Ishikawa (cell line): Measurements from ENCODE around the gene ZNF564.

ENCODE experiments used
- CEBPB ChIP-seq: IDR thresholded peaks from 2 replicates; pipeline ENCODE4 v1.6.1; 2012
- CREB1 ChIP-seq: IDR thresholded peaks from 2 replicates; pipeline ENCODE4 v1.6.1; 2012; ENCODE audit warnings: low read depth
- EGR1 ChIP-seq: IDR thresholded peaks from 2 replicates; pipeline ENCODE4 v1.6.1; 2012
- EP300 ChIP-seq: IDR thresholded peaks from 2 replicates; pipeline ENCODE4 v1.6.1; 2012; ENCODE audit warnings: borderline replicate concordance
- FOXM1 ChIP-seq: IDR thresholded peaks from 2 replicates; pipeline ENCODE4 v1.6.1; 2012; ENCODE audit warnings: low read depth, borderline replicate concordance
- NFIC ChIP-seq: IDR thresholded peaks from 2 replicates; pipeline ENCODE4 v1.6.1; 2012
- RAD21 ChIP-seq: IDR thresholded peaks from 2 replicates; pipeline ENCODE4 v1.6.1; 2012; ENCODE audit warnings: low read depth
- REST ChIP-seq: IDR thresholded peaks from 2 replicates; pipeline ENCODE4 v1.6.1; 2012; ENCODE audit warnings: low read depth, mild to moderate bottlenecking
- TAF1 ChIP-seq: IDR thresholded peaks from 2 replicates; pipeline ENCODE4 v1.6.1; 2012; ENCODE audit warnings: low read depth, mild to moderate bottlenecking
- TCF12 ChIP-seq: IDR thresholded peaks from 2 replicates; pipeline ENCODE4 v1.6.1; 2012; ENCODE audit warnings: low read depth
- TEAD4 ChIP-seq: IDR thresholded peaks from 2 replicates; pipeline ENCODE4 v1.6.1; 2012
- USF1 ChIP-seq: IDR thresholded peaks from 2 replicates; pipeline ENCODE4 v1.6.1; 2012
- YY1 ChIP-seq: IDR thresholded peaks from 2 replicates; pipeline ENCODE4 v1.6.1; 2012; ENCODE audit warnings: low read depth
- ZBTB7A ChIP-seq: IDR thresholded peaks from 2 replicates; pipeline ENCODE4 v1.6.1; 2012; ENCODE audit warnings: low read depth
- TF ChIP-seq, protein P1 (sequence below): IDR thresholded peaks from 2 replicates; pipeline ENCODE4 v1.6.1; 2012

ZNF564 gene

GRCh38 chr19:12526542-12526941 is 24.7 kb downstream of the ZNF564 start:
- TF ChIP-seq FOXM1 (no peak), TAF1 (no peak), CEBPB (no peak), REST (no peak), ZBTB7A (no peak), RAD21 (no peak), NFIC (no peak), EP300 (no peak), EGR1 (no peak), TCF12 (no peak), YY1 (no peak), TEAD4 (no peak), CREB1 (no peak)
- TF ChIP-seq, protein P1, sequence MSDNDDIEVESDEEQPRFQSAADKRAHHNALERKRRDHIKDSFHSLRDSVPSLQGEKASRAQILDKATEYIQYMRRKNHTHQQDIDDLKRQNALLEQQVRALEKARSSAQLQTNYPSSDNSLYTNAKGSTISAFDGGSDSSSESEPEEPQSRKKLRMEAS: no peak

DNA sequence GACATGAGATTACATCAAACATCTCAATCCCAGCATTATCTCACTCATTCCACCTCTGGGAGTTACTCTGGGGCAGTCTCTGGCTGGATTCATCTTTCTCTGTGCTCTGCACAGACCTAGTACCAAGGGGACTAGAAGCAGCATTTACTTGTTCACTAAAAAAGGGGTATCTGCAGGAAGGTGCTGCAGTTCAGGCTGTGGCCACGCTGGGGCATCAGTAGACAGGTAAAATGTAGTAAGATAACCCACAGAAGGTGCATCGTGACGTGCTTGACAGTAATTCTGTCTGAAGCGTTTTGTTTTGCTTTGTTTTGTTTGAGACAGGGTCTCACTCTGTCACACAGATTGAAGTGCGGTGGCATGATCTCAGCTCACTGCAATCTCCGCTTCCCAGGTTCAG is 29.3 kb downstream of the ZNF564 start:
- TF ChIP-seq FOXM1: no peak
- no peak for TF ChIP-seq CREB1
- no peak for TF ChIP-seq YY1
- TF ChIP-seq REST: no peak
- TF ChIP-seq TEAD4: no peak
- TF ChIP-seq, protein P1: no peak
- TF ChIP-seq TAF1: no peak
- TF ChIP-seq USF1: no peak
- no peak for TF ChIP-seq ZBTB7A
- no peak for TF ChIP-seq RAD21
- no peak for TF ChIP-seq EGR1
- no peak for TF ChIP-seq NFIC
- no peak for TF ChIP-seq EP300
- no peak for TF ChIP-seq TCF12
- no peak for TF ChIP-seq CEBPB

GRCh38 chr19:12513531-12514061 is 37.7 kb downstream of the ZNF564 start:
- TF ChIP-seq TAF1 (no peak), ZBTB7A (no peak), NFIC (no peak), CEBPB (no peak), TEAD4 (no peak), USF1 (no peak), EP300 (no peak), EGR1 (no peak), RAD21 (no peak), REST (no peak), FOXM1 (no peak), CREB1 (no peak), TCF12 (no peak), YY1 (no peak)
- TF ChIP-seq, protein P1: no peak

GRCh38 chr19:12497032-12497431 is 54.2 kb downstream of the ZNF564 start:
- TF ChIP-seq ZBTB7A: no peak
- no peak for TF ChIP-seq CEBPB
- no peak for TF ChIP-seq CREB1
- TF ChIP-seq TCF12: no peak

GRCh38 chr19:12496480-12496879 is 54.8 kb downstream of the ZNF564 start:
- TF ChIP-seq, protein P1: no peak
- TF ChIP-seq FOXM1 (no peak), ZBTB7A (no peak), CREB1 (no peak), TEAD4 (no peak), YY1 (no peak), TCF12 (no peak), NFIC (no peak), RAD21 (no peak), REST (no peak), USF1 (no peak), CEBPB (no peak), TAF1 (no peak), EP300 (no peak), EGR1 (no peak)
